OCI-LY7 (cell line): ENCODE results near the gene TYROBP. TPM values are rescaled to one million over a fixed set of nuclear protein-coding genes. Genes with fewer than 3 reads are reported as not detected.

Experiments
- BruUV-seq: library from RNA; stranded (reverse); fragments of 400-500 nt; replicated peaks from 2 replicates; lab custom pipeline; 2021; lab: Mats Ljungman, UMichigan
- CTCF ChIA-PET: fragments of 300-600 bp; sonication (Branson Sonifier 250); formaldehyde crosslinking; loops from one replicate; lab custom pipeline; 2022; ENCODE audit warnings: antibody characterized with exemption; ENCODE audit not compliant: unreplicated experiment; lab: Charles Lee
- POLR2A ChIA-PET: fragments of 300-600 bp; sonication (Branson Sonifier 250); formaldehyde crosslinking; loops from one replicate; lab custom pipeline; 2022; ENCODE audit warnings: antibody characterized with exemption; lab: Charles Lee
- DNase-seq: peaks from one replicate; pipeline ENCODE4 v3.0.0-alpha.2; 2015; ENCODE audit warnings: low spot score
- H2AFZ ChIP-seq: fragments of 200-600 bp; sonication (generic), shearing (Covaris generic); 2 replicates; pipeline ENCODE4 v1.6.1; 2014; ENCODE audit warnings: mild to moderate bottlenecking, antibody characterized with exemption, low read length, moderate library complexity
- H3K27ac ChIP-seq: fragments of 200-600 bp; sonication (generic); 2 replicates; pipeline ENCODE4 v1.5.1; 2014; ENCODE audit warnings: mixed run types, low read depth, mild to moderate bottlenecking, moderate library complexity, low read length, inconsistent platforms; ENCODE audit not compliant: poor library complexity, severe bottlenecking
- H3K36me3 ChIP-seq: fragments of 200-600 bp; sonication (generic); 2 replicates; pipeline ENCODE4 v1.6.1; 2014; ENCODE audit warnings: mild to moderate bottlenecking, antibody characterized with exemption, low read length, moderate library complexity, mixed read lengths; ENCODE audit not compliant: insufficient read depth
- H3K4me1 ChIP-seq: fragments of 200-600 bp; sonication (generic); 2 replicates; pipeline ENCODE4 v1.5.1; 2014; ENCODE audit warnings: mild to moderate bottlenecking, low read length; ENCODE audit not compliant: insufficient read depth, poor library complexity, severe bottlenecking
- H3K4me2 ChIP-seq: fragments of 200-600 bp; sonication (generic); 2 replicates; pipeline ENCODE4 v1.6.1; 2014; ENCODE audit warnings: mild to moderate bottlenecking, low read length
- H3K4me3 ChIP-seq: fragments of 200-600 bp; sonication (generic); 2 replicates; pipeline ENCODE4 v1.5.1; 2014; ENCODE audit warnings: mild to moderate bottlenecking, low read depth, low read length; ENCODE audit not compliant: poor library complexity, severe bottlenecking
- H3K79me2 ChIP-seq: fragments of 200-600 bp; sonication (generic); 2 replicates; pipeline ENCODE4 v1.6.1; 2016; ENCODE audit warnings: low read depth, mild to moderate bottlenecking, low read length, moderate library complexity, mixed read lengths; ENCODE audit not compliant: insufficient read depth
- H3K9me2 ChIP-seq: fragments of 200-600 bp; sonication (generic); 2 replicates; pipeline ENCODE4 v1.6.1; 2016; ENCODE audit warnings: mild to moderate bottlenecking, low read length, mixed read lengths; ENCODE audit not compliant: insufficient read depth
- H3K9me3 ChIP-seq: fragments of 200-600 bp; sonication (generic); 2 replicates; pipeline ENCODE4 v1.6.1; 2014; ENCODE audit warnings: mild to moderate bottlenecking, mixed run types, low read length, mixed read lengths
- H4K20me1 ChIP-seq: fragments of 200-600 bp; sonication (generic); 2 replicates; pipeline ENCODE4 v1.6.1; 2014; ENCODE audit warnings: mild to moderate bottlenecking, antibody characterized with exemption, low read length, moderate library complexity, mixed read lengths; ENCODE audit not compliant: insufficient read depth
- EZH2phosphoT487 ChIP-seq: fragments of 200-600 bp; sonication (generic); IDR thresholded peaks from 2 replicates; pipeline ENCODE4 v1.6.1; 2018; ENCODE audit warnings: low read depth, borderline replicate concordance, mild to moderate bottlenecking, mixed run types, antibody characterized with exemption, low read length, moderate library complexity, mixed read lengths
- intact Hi-C: fragments of 100-400 bp; cut with micrococcal nuclease; formaldehyde crosslinking; loops from one replicate; pipeline ENCODE4 v1.10.0; 2022; ENCODE audit not compliant: unreplicated experiment
- total RNA-seq, 2 experiments: library from RNA; depleted of rRNA in 1 of 2; stranded (reverse); fragments of >200 nt in 1 of 2; shearing (Covaris generic) in 1 of 2; gene quantifications; 2 replicates each; pipeline ENCODE4 v1.2.3, GENCODE V29; 2014 to 2022
- TF ChIP-seq, protein P1 (sequence below): fragments of 200-600 bp; sonication (generic); conservative IDR thresholded peaks from 2 replicates; pipeline ENCODE4 v1.5.1; 2014; ENCODE audit warnings: mild to moderate bottlenecking, antibody characterized with exemption, low read length, moderate library complexity, mixed read lengths

TYROBP gene
- total RNA-seq, 2 experiments from 2014 or later = not detected

- Histone ChIP-seq H3K27ac (no peak overlapping the region), H3K4me3 (peak overlapping the region; percentile 65), H3K9me2 (no peaks in the 10 kb centered on the region), H2AFZ (peak overlapping the region; percentile 65), H3K4me2 (peak overlapping the region; percentile 83), H4K20me1 (no peaks in the 10 kb centered on the region), H3K79me2 (no peaks in the 10 kb centered on the region), H3K9me3 (no peaks in the 10 kb centered on the region), H3K4me1 (peaks cover 17% of the 10 kb centered on the region), H3K36me3 (no peaks in the 10 kb centered on the region)
- ChIA-PET POLR2A (interaction anchor here (0.5 to 1.3 kb wide), 2 partner anchors 13 to 70 kb away, joined by 3 read pairs; partner anchors contain the start of gene KIRREL2), CTCF (no interaction called here)
- peak; percentile 87 for DNase-seq
- intact Hi-C loops = no loop called here
- TF ChIP-seq, protein P1, sequence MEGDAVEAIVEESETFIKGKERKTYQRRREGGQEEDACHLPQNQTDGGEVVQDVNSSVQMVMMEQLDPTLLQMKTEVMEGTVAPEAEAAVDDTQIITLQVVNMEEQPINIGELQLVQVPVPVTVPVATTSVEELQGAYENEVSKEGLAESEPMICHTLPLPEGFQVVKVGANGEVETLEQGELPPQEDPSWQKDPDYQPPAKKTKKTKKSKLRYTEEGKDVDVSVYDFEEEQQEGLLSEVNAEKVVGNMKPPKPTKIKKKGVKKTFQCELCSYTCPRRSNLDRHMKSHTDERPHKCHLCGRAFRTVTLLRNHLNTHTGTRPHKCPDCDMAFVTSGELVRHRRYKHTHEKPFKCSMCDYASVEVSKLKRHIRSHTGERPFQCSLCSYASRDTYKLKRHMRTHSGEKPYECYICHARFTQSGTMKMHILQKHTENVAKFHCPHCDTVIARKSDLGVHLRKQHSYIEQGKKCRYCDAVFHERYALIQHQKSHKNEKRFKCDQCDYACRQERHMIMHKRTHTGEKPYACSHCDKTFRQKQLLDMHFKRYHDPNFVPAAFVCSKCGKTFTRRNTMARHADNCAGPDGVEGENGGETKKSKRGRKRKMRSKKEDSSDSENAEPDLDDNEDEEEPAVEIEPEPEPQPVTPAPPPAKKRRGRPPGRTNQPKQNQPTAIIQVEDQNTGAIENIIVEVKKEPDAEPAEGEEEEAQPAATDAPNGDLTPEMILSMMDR = no peak
- no peak for TF ChIP-seq EZH2phosphoT487
- no TSS peak for BruUV-seq
Measured at GRCh38 chr19:35869327-35870123, 38.6 kb downstream of the TYROBP start.

- Histone ChIP-seq H3K36me3 (no peaks in the 10 kb centered on the region), H3K79me2 (no peaks in the 10 kb centered on the region), H4K20me1 (no peaks in the 10 kb centered on the region), H3K9me2 (no peaks in the 10 kb centered on the region), H2AFZ (no peak overlapping the region), H3K4me2 (peak overlapping the region; percentile 83), H3K4me1 (peaks cover 17% of the 10 kb centered on the region), H3K9me3 (no peaks in the 10 kb centered on the region), H3K27ac (no peak overlapping the region), H3K4me3 (peak overlapping the region; percentile 65)
- no peak for TF ChIP-seq EZH2phosphoT487
- TF ChIP-seq, protein P1 = no peak
- BruUV-seq = no TSS peak
- POLR2A ChIA-PET = no interaction called here
- no peak for DNase-seq
- intact Hi-C loops = no loop called here
- CTCF ChIA-PET = no interaction called here
Measured at GRCh38 chr19:35868823-35869326, 39.2 kb downstream of the TYROBP start.
